ENCODE measurements around the gene RYR3.

RYR3 gene

DNA sequence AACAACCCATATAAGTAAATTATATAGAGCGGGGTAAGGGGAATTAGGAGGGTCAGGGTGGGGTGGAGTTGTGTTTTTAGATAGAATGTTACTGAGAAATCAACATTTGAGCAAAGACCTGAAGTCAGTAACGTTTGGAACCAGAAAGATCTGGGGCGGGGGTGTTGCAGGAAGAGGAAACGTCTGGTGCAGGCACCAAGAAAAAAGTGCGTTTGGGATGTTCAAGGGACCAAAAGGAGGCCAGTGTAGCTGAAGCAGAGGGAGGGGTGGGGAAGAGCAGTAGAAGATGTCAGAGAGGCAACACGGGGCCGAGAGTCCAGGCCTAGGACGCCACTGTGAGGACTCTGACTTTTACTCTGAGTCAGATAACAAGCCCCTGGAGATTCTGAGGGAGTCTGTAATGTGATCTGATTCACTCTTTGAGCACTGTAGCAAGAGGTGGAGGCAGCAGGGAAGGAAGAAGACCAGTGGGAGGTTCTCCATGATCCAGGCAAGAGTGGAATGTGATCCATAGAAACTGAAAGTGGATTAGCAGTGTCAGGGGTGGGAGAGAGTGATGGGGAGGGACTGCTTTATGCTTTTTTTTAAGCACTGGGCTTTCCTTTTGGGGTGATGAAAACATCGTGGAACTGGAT lies 478.3 kb downstream of the RYR3 start (continued):
- TF ChIP-seq, protein P1, sequence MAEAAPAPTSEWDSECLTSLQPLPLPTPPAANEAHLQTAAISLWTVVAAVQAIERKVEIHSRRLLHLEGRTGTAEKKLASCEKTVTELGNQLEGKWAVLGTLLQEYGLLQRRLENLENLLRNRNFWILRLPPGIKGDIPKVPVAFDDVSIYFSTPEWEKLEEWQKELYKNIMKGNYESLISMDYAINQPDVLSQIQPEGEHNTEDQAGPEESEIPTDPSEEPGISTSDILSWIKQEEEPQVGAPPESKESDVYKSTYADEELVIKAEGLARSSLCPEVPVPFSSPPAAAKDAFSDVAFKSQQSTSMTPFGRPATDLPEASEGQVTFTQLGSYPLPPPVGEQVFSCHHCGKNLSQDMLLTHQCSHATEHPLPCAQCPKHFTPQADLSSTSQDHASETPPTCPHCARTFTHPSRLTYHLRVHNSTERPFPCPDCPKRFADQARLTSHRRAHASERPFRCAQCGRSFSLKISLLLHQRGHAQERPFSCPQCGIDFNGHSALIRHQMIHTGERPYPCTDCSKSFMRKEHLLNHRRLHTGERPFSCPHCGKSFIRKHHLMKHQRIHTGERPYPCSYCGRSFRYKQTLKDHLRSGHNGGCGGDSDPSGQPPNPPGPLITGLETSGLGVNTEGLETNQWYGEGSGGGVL (tag by site-specific recombination; IDR thresholded peaks at IDR 0.05): peak; percentile 57
- TF ChIP-seq, protein P2, sequence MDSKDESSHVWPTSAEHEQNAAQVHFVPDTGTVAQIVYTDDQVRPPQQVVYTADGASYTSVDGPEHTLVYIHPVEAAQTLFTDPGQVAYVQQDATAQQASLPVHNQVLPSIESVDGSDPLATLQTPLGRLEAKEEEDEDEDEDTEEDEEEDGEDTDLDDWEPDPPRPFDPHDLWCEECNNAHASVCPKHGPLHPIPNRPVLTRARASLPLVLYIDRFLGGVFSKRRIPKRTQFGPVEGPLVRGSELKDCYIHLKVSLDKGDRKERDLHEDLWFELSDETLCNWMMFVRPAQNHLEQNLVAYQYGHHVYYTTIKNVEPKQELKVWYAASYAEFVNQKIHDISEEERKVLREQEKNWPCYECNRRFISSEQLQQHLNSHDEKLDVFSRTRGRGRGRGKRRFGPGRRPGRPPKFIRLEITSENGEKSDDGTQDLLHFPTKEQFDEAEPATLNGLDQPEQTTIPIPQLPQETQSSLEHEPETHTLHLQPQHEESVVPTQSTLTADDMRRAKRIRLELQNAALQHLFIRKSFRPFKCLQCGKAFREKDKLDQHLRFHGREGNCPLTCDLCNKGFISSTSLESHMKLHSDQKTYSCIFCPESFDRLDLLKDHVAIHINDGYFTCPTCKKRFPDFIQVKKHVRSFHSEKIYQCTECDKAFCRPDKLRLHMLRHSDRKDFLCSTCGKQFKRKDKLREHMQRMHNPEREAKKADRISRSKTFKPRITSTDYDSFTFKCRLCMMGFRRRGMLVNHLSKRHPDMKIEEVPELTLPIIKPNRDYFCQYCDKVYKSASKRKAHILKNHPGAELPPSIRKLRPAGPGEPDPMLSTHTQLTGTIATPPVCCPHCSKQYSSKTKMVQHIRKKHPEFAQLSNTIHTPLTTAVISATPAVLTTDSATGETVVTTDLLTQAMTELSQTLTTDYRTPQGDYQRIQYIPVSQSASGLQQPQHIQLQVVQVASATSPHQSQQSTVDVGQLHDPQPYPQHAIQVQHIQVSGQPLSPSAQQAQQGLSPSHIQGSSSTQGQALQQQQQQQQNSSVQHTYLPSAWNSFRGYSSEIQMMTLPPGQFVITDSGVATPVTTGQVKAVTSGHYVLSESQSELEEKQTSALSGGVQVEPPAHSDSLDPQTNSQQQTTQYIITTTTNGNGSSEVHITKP (tag by site-specific recombination; IDR thresholded peaks at IDR 0.05): no peak
- TF ChIP-seq ZNF335 (tag by site-specific recombination; conservative IDR thresholded peaks at IDR 0.05) (no peak), KLF7 (tag by site-specific recombination; IDR thresholded peaks at IDR 0.05; ENCODE audit: borderline replicate concordance) (no peak), ZNF341 (tag by site-specific recombination; IDR thresholded peaks at IDR 0.05; ENCODE audit: low read depth) (peak; percentile 56; the same call in 1 of the 2 replicates), ZXDB (tag by site-specific recombination; IDR thresholded peaks at IDR 0.05) (no peak), GLIS2 (tag by site-specific recombination; IDR thresholded peaks at IDR 0.05) (no peak), ZNF132 (tag by site-specific recombination; IDR thresholded peaks at IDR 0.05; ENCODE audit: borderline replicate concordance) (no peak), SCRT1 (tag by site-specific recombination; IDR thresholded peaks at IDR 0.05; ENCODE audit: borderline replicate concordance) (no peak), ZNF76 (tag by site-specific recombination; IDR thresholded peaks at IDR 0.05; ENCODE audit: borderline replicate concordance, low read depth) (no peak), ZBTB48 (tag by site-specific recombination; IDR thresholded peaks at IDR 0.05) (no peak), ZIC2 (tag by site-specific recombination; IDR thresholded peaks at IDR 0.05) (peak; percentile 61), SCRT2 (tag by site-specific recombination; IDR thresholded peaks at IDR 0.05) (no peak), OSR2 (tag by site-specific recombination; IDR thresholded peaks at IDR 0.05) (no peak), ZNF324 (tag by site-specific recombination; IDR thresholded peaks at IDR 0.05) (no peak), ZNF184 (tag by site-specific recombination; IDR thresholded peaks at IDR 0.05) (no peak), TRIM28 (IDR thresholded peaks at IDR 0.05; ENCODE audit: borderline replicate concordance, low read length) (no peak), ZNF174 (tag by site-specific recombination; IDR thresholded peaks at IDR 0.05) (no peak), ZNF830 (tag by site-specific recombination; IDR thresholded peaks at IDR 0.05; ENCODE audit: low read depth) (no peak), SP2 (tag by site-specific recombination; IDR thresholded peaks at IDR 0.05) (no peak), ZNF558 (tag by site-specific recombination; IDR thresholded peaks at IDR 0.05) (no peak), RBAK (tag by site-specific recombination; IDR thresholded peaks at IDR 0.05) (no peak)
- TF ChIP-seq, protein P3, sequence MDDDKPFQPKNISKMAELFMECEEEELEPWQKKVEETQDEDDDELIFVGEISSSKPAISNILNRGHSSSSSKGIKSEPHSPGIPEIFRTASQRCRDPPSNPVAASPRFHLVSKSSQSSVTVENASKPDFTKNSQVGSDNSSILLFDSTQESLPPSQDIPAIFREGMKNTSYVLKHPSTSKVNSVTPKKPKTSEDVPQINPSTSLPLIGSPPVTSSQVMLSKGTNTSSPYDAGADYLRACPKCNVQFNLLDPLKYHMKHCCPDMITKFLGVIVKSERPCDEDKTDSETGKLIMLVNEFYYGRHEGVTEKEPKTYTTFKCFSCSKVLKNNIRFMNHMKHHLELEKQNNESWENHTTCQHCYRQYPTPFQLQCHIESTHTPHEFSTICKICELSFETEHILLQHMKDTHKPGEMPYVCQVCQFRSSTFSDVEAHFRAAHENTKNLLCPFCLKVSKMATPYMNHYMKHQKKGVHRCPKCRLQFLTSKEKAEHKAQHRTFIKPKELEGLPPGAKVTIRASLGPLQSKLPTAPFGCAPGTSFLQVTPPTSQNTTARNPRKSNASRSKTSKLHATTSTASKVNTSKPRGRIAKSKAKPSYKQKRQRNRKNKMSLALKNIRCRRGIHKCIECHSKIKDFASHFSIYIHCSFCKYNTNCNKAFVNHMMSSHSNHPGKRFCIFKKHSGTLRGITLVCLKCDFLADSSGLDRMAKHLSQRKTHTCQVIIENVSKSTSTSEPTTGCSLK (tag by site-specific recombination; IDR thresholded peaks at IDR 0.05): no peak
- TF ChIP-seq, protein P4, sequence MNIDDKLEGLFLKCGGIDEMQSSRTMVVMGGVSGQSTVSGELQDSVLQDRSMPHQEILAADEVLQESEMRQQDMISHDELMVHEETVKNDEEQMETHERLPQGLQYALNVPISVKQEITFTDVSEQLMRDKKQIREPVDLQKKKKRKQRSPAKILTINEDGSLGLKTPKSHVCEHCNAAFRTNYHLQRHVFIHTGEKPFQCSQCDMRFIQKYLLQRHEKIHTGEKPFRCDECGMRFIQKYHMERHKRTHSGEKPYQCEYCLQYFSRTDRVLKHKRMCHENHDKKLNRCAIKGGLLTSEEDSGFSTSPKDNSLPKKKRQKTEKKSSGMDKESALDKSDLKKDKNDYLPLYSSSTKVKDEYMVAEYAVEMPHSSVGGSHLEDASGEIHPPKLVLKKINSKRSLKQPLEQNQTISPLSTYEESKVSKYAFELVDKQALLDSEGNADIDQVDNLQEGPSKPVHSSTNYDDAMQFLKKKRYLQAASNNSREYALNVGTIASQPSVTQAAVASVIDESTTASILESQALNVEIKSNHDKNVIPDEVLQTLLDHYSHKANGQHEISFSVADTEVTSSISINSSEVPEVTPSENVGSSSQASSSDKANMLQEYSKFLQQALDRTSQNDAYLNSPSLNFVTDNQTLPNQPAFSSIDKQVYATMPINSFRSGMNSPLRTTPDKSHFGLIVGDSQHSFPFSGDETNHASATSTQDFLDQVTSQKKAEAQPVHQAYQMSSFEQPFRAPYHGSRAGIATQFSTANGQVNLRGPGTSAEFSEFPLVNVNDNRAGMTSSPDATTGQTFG (tag by site-specific recombination; IDR thresholded peaks at IDR 0.05; ENCODE audit: borderline replicate concordance): no peak

All from HEK293 (cell line).